Esophagus muscularis mucosa (tissue), 4 donors: ENCODE results near the gene SLC24A4. TPM values are rescaled to one million over a fixed set of nuclear protein-coding genes. Genes with fewer than 3 reads are reported as not detected.

Experiments
- DNase-seq: peaks from one replicate; pipeline ENCODE4 v3.0.0-alpha.2; 2017; ENCODE audit errors: extremely low spot score
- H3K27ac ChIP-seq, 4 donors: fragments of 200-600 bp; sonication (generic); replicated peaks in 1 of 4; 1 replicate in 3 of 4; 2 replicates in 1 of 4; pipeline ENCODE4 v1.5.1; 2016 to 2019; ENCODE audit warnings: mild to moderate bottlenecking in 1 of 4
- H3K27me3 ChIP-seq, 4 donors: fragments of 200-600 bp; sonication (generic); one replicate each; pipeline versions ENCODE4 v1.5.1 to v1.6.0; 2016 to 2019
- H3K36me3 ChIP-seq, 4 donors: fragments of 200-600 bp; sonication (generic); one replicate each; pipeline ENCODE4 v1.5.1; 2016 to 2019
- H3K4me1 ChIP-seq, 4 donors: fragments of 200-600 bp; sonication (generic); one replicate each; pipeline ENCODE4 v1.5.1; 2016 to 2019
- H3K4me3 ChIP-seq, 4 donors: fragments of 200-600 bp; sonication (generic); 1 replicate in 2 of 4; 2 replicates in 2 of 4; pipeline ENCODE4 v1.5.1; 2016 to 2019; ENCODE audit warnings: mild to moderate bottlenecking in 4 of 4, moderate library complexity in 1 of 4
- H3K9me3 ChIP-seq, 4 donors: fragments of 200-600 bp; sonication (generic); 1 replicate in 3 of 4; 2 replicates in 1 of 4; pipeline ENCODE4 v1.5.1; 2016 to 2019
- CTCF ChIP-seq, 3 experiments: fragments of 200-600 bp in 2 of 3; fragments of 450-650 bp in 1 of 3; sonication (generic) in 2 of 3; IDR thresholded peaks; one replicate each; pipeline ENCODE4 v1.5.1; 2017 to 2019; ENCODE audit warnings: antibody characterized with exemption in 3 of 3, mild to moderate bottlenecking in 2 of 3, moderate library complexity in 1 of 3
- EP300 ChIP-seq: sonication (generic); formaldehyde crosslinking; IDR thresholded peaks from one replicate; pipeline ENCODE4 v1.6.1; 2017; ENCODE audit warnings: antibody characterized with exemption
- POLR2A ChIP-seq: fragments of 450-650 bp; IDR thresholded peaks from one replicate; pipeline ENCODE4 v1.6.1; 2017; ENCODE audit warnings: antibody characterized with exemption, moderate library complexity, mild to moderate bottlenecking, low read depth
- POLR2AphosphoS5 ChIP-seq, 2 donors: sonication (generic); formaldehyde crosslinking; IDR thresholded peaks; one replicate each; pipeline ENCODE4 v1.6.1; 2017; ENCODE audit warnings: antibody characterized with exemption in 2 of 2
- WGBS: methylation state at CpG from one replicate; pipeline ENCODE4 v1.1.5; 2018; 5-methylcytosine and 5-hydroxymethylcytosine counted together
- intact Hi-C: fragments of 100-400 bp; cut with DNase I; formaldehyde crosslinking; loops from one replicate; pipeline ENCODE4 v1.15.1; 2023
- total RNA-seq, 4 donors: library from RNA; depleted of rRNA; stranded (reverse); fragments of >200 nt; gene quantifications; one replicate each; pipeline versions ENCODE4 v1.1.0 to v1.2.1, GENCODE V29; 2016

Gene SLC24A4
- total RNA-seq, 4 donors from 2014 or later, result 1.7 to 2.9 (median 2.1) TPM

GRCh38 chr14:92426237-92426636, 103.3 kb downstream of the SLC24A4 start:
- no peak for DNase-seq
- intact Hi-C loops, result no loop called here
- H3K36me3 ChIP-seq, result no peaks in the 10 kb centered on the region
- no peak overlapping the region for H3K4me3 ChIP-seq
- no peaks in the 10 kb centered on the region for H3K27me3 ChIP-seq
- peaks cover 0 to 6% (median 0%) of the 10 kb centered on the region in 4 donors for H3K9me3 ChIP-seq
- peaks cover 0 to 17% (median 9%) of the 10 kb centered on the region in 4 donors for H3K4me1 ChIP-seq
- WGBS, result 49% methylated on average over 4 of the region's 4 CpGs
- TF ChIP-seq EP300 (no peak), POLR2AphosphoS5 (IDR thresholded peaks at IDR 0.05) (no peak), POLR2A (no peak), CTCF (IDR thresholded peaks at IDR 0.05) (no peak)
- H3K27ac ChIP-seq, result peak overlapping the region in 1 of 4 donors; percentile 28

GRCh38 chr14:92427096-92427495, 104.1 kb downstream of the SLC24A4 start:
- DNase-seq, result no peak
- no peak overlapping the region for H3K27ac ChIP-seq
- no peak overlapping the region for H3K4me3 ChIP-seq
- H3K27me3 ChIP-seq, result no peaks in the 10 kb centered on the region
- no peak for TF ChIP-seq EP300
- no peak for TF ChIP-seq CTCF (IDR thresholded peaks at IDR 0.05)
- no peak for TF ChIP-seq POLR2AphosphoS5 (IDR thresholded peaks at IDR 0.05)
- TF ChIP-seq POLR2A, result no peak
- H3K36me3 ChIP-seq, result no peaks in the 10 kb centered on the region
- intact Hi-C loops, result no loop called here
- peaks cover 0 to 6% (median 0%) of the 10 kb centered on the region in 4 donors for H3K9me3 ChIP-seq
- peaks cover 0 to 17% (median 9%) of the 10 kb centered on the region in 4 donors for H3K4me1 ChIP-seq
- WGBS, result 43% methylated on average over 3 of the region's 3 CpGs

GRCh38 chr14:92430686-92431085, 107.7 kb downstream of the SLC24A4 start:
- 79% methylated on average over 3 of the region's 3 CpGs for WGBS
- Histone ChIP-seq H3K27me3 (no peaks in the 10 kb centered on the region), H3K4me3 (no peak overlapping the region), H3K27ac (no peak overlapping the region), H3K9me3 (no peaks in the 10 kb centered on the region), H3K36me3 (no peaks in the 10 kb centered on the region), H3K4me1 (peaks cover 0 to 17% (median 9%) of the 10 kb centered on the region in 4 donors)
- intact Hi-C loops, result no loop called here
- TF ChIP-seq EP300 (no peak), POLR2A (no peak), POLR2AphosphoS5 (IDR thresholded peaks at IDR 0.05) (no peak), CTCF (IDR thresholded peaks at IDR 0.05) (no peak)
- no peak for DNase-seq

GRCh38 chr14:92431199-92431725, 108.3 kb downstream of the SLC24A4 start:
- no peak for TF ChIP-seq EP300
- no peak for TF ChIP-seq POLR2AphosphoS5 (IDR thresholded peaks at IDR 0.05)
- TF ChIP-seq CTCF (IDR thresholded peaks at IDR 0.05), result no peak
- TF ChIP-seq POLR2A, result no peak
- Histone ChIP-seq H3K4me1 (peaks cover 0 to 12% (median 8%) of the 10 kb centered on the region in 4 donors), H3K36me3 (no peaks in the 10 kb centered on the region), H3K9me3 (no peaks in the 10 kb centered on the region), H3K27me3 (no peaks in the 10 kb centered on the region), H3K4me3 (no peak overlapping the region), H3K27ac (no peak overlapping the region)
- 90% methylated on average over 4 of the region's 11 CpGs for WGBS
- intact Hi-C loops, result no loop called here
- DNase-seq, result no peak

GRCh38 chr14:92433407-92433806, 110.4 kb downstream of the SLC24A4 start:
- intact Hi-C loops, result no loop called here
- TF ChIP-seq POLR2A (no peak), POLR2AphosphoS5 (IDR thresholded peaks at IDR 0.05) (no peak), CTCF (IDR thresholded peaks at IDR 0.05) (no peak), EP300 (no peak)
- no peaks in the 10 kb centered on the region for H3K9me3 ChIP-seq
- H3K27me3 ChIP-seq, result no peaks in the 10 kb centered on the region
- H3K27ac ChIP-seq, result no peak overlapping the region
- 98% methylated on average over 2 of the region's 2 CpGs for WGBS
- DNase-seq, result no peak
- no peak overlapping the region for H3K4me3 ChIP-seq
- no peaks in the 10 kb centered on the region for H3K4me1 ChIP-seq
- H3K36me3 ChIP-seq, result no peaks in the 10 kb centered on the region
